NCI-H187 (cell line): Measurements from ENCODE around the gene DAW1.

Experiments
- DNase-seq, 2 experiments: peaks; one replicate each; lab custom pipeline; 2025; lab: John Stamatoyannopoulos, UW

DAW1 gene

DNA sequence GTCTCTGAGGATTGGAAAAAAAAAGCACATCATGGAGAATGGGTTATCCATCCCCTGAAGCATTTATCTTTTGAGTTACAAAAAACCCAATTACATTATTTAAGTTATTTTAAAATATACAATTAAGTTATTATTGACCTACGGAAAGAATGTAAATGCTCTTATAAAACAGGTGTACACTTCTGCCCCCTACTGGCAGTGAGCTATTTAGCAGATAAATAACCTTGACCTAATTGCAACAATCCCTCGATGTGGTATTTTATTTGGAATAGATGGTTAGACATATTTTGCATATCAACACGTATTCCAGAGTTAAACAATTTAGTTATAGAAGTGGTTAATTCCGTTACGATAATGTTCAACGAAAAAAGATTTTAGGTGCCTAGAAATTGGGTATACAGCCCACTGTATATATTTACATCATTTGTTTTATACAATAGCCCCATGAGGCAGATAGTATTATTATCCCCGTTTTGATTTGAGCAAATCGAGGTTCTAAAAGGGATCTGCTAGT lies 9.1 kb upstream of the DAW1 start:
- DNase-seq = no peak

DNA sequence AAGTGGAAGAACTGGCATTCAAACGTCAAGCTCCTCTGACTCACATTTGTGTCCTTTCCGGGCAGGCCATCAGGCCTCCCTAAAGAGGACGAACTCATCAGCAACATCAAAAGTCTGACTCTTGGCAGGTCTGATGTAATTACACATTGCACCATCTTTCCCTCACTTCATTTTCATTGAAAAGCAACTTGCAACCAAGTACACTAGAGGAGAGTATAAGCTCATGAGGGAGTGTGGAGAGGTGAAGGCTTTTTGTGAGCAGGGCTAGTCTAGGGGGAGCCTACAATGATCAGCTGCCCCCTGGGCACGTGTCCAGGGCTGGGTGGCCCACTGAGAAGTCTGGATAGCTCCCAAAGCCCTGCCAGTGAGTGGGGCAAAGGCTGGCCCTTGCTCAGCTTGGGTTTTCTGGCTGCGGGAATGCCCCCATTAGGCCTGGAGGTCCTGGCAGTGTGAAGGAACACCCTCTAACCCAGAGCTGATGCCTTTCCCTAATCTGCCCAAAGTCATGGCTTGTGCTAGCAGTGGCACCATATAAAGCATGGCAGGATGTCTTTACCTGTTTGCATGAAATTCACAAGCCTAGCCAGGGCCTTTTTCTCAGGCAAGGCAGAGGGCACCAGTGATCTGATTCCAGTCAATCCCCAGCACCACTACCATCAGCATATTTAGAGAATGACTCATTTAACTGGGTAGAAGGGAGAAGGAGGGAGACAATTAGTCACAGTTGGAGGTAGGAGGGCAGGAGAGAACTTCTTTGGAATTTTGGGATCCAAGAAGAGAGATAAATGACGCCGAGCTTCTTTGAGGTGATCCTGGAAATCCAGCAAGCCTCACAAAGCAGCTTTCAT lies 8.5 kb upstream of the DAW1 start:
- DNase-seq = no peak

DNA sequence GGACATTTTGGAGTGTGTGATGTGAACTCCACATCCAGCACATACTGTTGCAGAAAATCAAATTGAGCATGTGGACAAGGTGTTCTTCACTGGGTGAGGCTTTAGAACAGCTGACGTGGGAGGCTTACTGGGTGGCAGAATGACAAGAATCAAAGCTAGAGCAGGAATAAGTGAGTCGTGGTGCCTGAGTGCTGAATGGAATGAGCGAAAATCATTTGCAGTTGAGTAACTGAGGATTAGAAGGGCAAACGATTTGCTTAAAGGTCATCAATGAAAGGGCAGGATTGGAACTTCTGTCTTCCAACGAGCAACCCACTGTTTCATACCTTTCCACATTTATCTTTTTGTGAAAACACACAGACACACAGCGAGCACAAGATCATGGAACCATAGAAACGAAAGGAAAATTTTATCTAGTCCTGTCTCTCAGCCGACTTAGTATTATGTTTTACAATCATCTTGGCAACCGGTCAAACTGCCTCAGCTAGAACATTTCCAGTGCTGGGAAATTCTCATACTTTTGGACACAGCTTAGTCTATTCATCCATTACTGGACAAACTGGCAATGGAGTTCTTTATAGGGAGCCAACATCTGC lies 7.2 kb upstream of the DAW1 start:
- DNase-seq = no peak

DNA sequence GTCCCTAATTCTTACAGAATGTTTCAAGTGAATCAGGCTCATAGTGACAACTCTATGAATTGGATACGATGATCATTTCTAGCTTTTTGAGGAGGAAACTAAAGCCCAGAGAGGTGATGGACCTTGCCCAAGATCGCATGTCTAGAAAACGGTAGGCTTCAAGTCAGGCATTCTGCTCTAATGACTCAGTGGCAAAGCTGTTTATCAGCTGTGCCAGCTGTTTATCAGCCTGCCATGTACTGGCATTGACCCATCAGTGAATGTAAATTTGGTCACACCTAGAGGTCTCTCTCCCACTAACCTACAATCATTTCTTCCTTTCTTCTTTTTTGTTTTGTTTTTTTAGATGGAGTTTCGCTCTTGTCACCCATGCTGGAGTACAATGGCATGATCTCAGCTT lies 6.1 kb upstream of the DAW1 start:
- no peak for DNase-seq

DNA sequence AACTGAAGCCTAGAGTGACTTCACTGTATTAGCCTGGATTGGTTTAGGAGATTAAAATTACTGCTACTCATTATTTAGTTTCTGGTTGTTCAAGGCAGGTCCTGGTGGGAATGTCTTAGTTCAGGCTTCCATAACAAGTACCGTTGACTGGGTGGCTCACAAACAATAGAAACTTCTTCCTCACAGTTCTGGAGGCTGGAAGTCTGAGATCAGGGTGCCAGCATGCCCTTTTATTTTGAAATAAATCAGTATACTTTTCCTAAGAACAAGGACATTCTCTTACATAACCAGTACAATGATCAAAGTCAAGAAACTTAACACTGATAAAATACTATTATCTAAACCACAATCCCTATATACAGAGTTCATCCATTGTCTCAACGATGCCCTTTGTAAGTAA lies 4.0 kb upstream of the DAW1 start:
- no peak for DNase-seq

DNA sequence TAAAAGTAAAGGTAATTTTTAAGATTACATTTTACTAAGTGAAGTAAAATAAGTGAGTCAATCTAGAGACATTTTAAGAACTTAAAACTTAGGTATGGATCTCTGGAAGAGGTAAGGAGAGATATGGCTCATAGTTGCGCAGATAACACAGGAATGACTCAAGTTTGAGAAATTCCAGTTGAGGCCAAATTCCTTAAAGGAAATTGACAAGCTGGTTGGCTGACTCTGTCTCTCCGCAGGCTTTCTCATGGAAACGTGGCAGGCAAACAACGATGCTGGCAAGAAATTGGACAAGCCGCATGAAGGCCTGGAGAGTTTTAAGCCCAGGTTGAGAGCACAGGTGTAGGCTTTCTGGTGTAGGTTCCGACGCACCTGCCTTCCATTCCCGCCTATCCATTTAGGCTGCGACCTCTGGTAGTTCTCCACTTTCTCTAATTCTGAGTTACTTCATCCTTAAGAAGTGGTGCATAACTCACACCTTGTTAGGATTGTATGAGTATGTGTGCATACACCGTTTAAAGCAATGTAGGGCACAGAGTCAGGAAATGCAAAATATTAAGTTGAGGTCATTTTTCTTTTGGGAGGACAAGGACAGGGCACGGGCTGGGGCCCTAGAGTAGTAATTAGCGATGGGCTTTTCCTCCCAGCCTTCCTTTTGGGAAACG lies 589 bp upstream of the DAW1 start:
- no peak for DNase-seq

DNA sequence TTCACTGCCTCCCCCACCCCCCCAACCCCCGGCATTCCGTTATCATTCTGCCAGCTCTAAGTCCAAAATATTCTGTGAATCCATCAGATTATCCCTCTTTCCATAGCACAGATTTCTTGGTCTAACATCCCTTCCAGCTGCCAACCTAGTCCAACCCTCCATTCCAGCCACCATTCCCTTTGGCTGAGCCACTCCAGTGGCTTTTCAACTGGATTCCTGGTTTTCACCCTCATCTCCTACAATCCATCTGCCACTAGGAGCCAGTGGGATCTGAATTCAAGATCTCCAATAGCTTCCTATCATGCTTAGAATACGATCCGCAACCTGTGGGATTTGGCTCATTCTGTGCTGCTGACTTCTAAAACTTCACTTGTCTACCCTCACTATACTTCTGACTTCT lies 1.2 kb downstream of the DAW1 start:
- DNase-seq = no peak

DNA sequence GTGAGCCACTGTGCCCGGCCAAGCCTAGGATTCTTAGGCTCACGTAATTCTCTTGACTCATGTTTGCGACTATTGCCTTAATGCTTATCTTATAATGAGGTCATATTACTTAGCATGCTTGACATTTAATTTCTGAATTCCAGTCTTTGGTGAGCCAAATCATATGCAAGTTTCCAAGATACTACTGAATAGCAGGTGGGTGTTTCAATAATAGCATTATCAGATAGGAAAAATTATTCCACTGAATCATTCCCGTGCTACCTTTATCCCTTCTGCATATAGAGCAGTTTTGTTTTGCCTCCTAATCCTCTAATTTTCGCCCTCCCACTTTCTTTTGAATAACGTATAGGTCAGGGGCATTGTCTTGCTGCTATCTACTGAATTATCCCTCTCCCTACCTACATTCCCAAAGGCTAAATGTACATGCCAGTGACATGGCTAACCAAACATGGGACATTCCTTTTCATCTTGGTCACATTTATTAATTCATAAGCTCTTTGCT lies 4.9 kb downstream of the DAW1 start:
- DNase-seq = no peak

DNA sequence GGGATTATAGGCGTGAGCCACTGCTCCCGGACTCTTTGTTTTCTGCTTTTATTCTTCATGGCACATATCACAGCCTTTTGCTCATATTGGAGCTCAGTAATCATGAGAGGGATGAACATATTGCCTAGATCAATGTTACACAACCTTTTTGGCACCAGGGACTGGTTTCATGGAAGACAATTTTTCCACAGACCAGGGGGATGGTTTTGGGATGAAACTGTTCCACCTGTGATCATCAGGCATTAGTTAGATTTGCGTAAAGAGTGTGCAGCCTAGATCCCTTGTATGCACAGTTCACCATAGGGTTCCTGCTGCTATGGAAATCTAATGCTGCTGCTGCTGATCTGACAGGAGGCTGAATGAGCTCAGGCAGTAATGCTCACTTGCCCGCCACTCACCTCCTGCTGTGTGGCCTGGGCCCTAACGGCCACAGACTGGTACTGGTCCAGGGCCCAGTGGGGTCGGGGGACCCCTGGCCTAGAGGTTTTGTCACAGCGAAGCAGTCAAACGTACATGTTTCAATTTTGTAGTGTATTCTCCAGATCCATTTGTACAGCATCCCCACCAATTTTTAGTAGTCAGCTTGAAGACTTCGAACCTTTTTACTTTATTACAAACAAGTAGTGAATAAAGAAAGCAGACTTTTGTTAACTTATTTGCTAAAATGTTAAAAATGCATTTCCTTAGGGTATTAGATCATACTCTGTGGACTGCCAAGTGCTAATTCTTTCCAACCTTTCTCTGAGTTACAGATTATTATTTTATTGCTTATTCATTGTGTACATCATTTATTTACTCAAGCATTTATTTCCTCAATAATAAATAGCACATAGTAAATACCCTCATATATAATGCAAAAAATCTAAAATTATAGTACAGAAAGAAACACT lies 6.2 kb downstream of the DAW1 start:
- no peak for DNase-seq

DNA sequence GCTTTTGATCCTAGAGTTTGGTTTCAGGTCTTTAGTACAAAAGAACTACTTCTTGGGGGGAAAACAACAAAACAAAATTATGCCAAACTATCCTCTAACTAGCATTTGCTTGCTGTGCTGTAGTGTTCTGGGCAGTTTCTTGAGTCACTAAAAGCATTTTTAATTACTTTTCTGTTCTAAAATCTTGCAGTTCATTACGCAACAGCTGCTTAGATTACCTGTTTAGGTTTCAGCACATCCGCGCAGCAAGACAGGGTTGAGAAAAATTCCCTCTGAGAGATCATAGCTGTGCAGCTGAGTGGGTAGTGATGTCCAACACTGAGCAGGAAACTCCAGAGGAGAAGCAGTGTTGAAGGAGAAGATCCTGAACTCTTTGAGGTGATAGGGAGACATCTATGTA lies 9.0 kb downstream of the DAW1 start:
- no peak for DNase-seq

DNA sequence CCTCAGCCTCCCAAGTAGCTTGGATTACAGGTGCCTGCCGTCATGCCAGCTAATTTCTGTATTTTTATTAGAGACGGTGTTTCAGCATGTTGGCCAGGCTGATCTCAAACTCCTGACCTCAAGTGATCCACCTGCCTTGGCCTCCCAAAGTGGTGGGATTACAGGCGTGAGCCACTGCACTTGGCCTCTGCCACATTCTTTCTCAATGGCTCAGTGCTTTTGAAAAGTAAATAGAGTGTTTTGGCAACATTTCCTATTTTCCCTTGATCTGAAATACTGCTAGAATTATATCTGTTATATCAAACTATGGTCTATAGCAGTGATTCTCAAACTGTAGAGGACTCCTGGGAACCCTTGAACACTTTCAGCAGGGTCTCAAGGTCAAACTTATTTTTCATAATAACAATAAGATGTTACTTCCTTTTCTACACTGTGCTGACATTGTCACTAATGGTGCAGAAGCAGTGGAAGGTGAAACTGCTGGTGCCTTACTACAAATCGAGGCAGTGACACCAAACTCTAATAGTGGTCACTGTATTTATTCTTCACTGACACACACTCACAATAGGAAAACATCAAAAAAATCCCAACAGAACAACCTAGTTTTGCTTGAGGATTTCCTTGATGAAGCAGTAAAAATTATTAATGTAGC lies 10.6 kb downstream of the DAW1 start:
- DNase-seq = no peak

DNA sequence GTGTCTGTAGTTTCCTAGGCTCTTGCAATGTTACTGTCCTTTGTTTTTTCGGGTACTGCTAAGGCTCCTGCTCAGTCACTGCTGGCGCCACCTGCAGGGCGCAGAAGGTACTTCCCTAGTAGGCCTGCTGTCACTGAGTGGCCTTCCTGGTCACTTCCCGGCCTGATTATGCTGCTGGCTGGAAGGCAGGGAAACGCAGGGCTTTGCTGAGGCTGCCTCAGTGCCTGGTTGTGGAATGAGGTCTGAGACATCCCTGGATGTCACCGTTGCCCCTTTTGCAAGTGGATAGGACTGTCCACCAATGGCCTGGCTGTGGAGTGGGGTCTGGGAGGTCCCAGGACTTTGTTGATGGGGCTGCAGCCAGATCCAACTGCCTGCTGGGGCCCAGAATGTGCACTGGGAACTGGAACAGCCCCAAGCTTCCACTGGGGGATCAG lies 13.1 kb downstream of the DAW1 start:
- DNase-seq = peak in 1 of 2 experiments; percentile 14

DNA sequence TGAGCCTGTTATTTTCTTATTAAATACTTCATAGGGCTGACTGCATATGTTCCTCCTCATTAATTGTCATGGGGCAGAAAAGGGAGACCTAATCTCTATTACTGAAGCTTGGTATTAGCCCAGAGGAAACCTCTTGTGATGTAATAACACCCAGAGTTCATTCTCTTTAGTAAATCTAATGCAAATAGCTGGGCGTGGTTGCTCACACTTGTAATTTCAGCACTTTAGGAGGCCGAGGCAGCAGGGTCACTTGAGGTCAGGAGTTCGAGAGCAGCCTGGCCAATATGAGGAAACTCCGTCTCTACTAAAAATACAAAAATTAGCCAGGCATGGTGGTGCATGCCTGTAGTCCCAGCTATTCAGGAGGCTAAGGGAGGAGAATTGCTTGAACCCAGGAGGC lies 14.7 kb downstream of the DAW1 start:
- no peak for DNase-seq

DNA sequence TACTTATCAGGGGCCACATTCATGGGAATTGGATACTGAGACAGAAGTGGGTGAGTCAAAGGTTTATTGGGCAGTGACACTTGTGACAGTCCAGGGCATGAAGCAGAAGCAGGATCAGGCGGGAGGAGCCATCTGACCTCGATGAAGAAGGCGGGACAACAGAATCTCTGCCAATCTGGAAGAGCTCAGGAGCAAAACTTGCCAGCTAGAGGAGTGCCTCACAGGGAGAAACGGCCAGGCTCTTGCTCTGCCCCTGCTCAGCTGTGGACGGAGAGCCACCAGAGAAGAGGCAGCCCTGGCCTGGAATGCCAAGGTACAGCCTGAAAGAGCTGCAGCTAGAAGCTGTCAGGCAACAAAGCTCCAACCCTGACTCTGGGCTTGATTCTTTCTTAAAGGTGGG lies 16.9 kb downstream of the DAW1 start:
- DNase-seq = no peak

DNA sequence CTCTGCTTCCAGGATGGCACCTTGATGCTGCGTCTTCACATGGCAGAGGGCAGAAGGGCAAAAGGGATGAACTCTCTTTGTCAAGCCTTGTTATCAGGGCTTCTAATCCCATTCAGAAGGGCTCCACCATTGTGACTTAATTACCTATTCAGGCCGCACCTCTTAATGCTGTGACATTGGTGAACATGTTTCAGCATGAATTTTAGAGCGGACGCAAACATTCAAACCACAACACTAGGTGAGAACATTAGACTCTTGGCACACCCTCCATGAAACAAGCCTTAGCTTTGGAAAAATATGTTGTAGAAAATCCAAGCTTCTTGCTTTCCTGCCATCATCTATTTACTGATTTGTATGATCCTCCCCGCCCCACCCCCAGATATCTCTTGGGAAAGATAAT lies 17.9 kb downstream of the DAW1 start:
- no peak for DNase-seq

DNA sequence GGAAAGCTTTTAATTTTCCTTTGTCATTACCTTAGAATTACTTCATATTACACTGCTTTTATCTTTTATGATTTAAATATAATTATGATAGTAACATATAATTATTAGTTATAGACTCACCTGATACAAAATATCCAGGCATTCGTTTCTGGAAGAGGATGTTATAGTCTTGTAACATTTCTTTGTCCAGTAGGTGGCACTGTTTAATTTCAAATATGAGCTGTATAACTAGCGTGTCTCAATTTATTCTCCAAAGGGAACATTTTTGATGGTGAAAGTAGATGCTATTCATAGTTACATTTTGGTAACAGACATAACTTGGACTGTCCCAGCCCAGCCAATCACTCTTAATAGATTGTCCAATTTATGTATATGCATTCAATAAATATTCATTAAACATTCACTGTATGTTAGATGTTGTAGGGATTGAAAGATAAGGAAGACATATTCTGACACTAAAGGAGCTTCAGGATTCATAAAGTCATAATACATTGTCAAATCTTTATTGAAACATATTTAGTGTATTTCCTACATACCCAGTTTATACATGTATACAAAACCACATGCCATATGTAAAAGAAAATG lies 19.2 kb downstream of the DAW1 start:
- DNase-seq = peak in 1 of 2 experiments; percentile 31

DNA sequence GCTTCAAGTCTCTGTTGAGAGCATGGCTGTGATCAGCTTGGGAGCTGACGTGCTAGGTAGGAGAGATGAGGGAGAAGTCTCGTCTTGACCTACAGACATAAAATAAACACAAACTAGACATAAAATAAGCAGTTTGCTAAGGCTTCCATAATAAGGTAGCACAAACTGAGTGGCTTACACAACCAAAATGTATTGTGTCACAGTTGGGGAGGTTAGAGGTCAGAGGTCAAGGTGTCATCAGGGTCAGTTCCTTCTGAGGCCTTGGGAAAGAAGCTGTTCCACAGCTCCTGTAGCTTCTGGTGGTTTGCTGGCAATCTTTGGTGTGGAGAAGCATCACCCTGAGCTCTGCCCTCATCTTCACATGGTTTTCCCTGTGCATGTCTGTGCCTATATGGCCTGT lies 20.2 kb downstream of the DAW1 start:
- DNase-seq = no peak

DNA sequence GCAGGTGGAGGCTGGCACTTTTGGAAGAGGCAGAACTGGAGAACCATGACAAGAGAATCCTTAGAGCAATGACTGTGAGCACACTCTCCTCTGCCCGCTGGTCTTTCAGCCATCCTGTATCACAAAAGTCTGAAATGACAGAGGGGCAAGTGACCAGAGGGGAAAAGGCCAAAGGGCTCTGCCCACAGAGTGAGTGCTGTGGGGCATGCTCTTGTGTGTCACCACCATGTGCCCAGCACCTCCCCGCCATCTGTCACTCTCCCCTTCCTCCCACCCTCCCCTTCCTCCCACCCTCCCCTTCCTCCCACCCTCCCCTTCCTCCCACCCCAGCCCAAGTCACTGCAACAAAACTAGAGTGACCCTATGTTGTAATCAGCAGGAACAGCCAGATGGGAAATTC lies 31.9 kb downstream of the DAW1 start:
- DNase-seq = no peak

DNA sequence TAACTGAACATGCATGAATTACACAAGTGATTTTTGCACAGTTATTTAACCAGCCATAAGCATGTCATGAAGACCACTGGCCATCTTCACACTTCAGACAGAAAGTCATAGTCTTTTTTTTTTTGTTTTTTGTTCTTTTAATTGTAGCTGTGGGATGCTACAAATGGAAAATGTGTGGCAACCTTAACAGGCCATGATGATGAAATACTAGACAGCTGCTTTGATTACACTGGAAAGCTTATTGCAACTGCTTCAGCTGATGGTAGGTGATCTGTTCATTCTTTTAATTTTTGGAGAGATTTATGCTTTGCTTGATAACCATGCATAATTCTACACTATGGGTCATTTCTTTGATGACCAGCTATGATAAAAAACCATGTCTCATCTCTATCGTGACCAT lies 35.6 kb downstream of the DAW1 start:
- DNase-seq = no peak

DNA sequence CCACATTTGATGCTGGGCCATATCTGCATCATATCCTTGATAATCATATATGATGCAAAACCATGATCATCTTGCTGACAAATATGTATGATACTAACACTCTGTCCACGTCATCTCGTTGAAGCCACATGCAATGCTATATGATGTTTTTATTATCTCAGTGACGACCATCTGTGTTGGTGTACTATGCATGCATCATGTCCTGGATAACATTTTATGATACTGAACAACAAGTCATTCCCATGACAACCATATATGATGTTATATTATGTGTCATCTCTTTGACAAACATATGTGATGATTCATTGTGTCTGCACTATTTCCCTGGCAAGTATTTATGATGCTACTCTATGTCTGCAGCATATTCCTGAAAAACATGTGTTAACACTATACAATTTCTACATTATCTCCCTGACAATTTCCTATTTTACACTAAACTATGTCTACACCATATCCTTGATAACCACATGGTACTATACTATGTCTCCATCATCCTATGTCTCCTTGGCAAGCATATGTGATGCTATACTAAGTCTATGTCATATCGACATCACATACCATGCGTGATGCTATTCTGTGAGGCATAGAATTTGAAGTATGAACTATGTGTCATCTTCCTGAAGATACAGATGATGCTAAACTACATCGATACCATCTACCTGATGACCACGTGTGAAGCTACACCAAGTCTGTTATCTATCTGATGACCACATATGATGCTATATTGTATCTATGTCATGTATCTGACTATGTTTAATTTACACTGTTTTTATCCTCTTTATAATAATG lies 37.0 kb downstream of the DAW1 start:
- DNase-seq = no peak
